GM20000 (cell line): ENCODE measurements around the gene TEX2.

Experiments
- DNase-seq: peaks from one replicate; pipeline ENCODE4 v3.0.0; 2012; ENCODE audit warnings: low spot score
- CTCF ChIP-seq: IDR thresholded peaks from 2 replicates; pipeline ENCODE4 v1.5.1; 2012; ENCODE audit warnings: mild to moderate bottlenecking, control low read depth; ENCODE audit errors: extremely low read depth, missing control alignments

The TEX2 gene

GRCh38 chr17:64138441-64138840 is 124.6 kb downstream of the TEX2 start:
- TF ChIP-seq CTCF, result no peak
- DNase-seq, result no peak

- TF ChIP-seq CTCF, result no peak
- no peak for DNase-seq
These were observed 128.1 kb downstream of the TEX2 start for GRCh38 chr17:64135000-64135399.

- DNase-seq, result no peak
- TF ChIP-seq CTCF, result no peak
These were observed 128.7 kb downstream of the TEX2 start for GRCh38 chr17:64134216-64134970.

DNA sequence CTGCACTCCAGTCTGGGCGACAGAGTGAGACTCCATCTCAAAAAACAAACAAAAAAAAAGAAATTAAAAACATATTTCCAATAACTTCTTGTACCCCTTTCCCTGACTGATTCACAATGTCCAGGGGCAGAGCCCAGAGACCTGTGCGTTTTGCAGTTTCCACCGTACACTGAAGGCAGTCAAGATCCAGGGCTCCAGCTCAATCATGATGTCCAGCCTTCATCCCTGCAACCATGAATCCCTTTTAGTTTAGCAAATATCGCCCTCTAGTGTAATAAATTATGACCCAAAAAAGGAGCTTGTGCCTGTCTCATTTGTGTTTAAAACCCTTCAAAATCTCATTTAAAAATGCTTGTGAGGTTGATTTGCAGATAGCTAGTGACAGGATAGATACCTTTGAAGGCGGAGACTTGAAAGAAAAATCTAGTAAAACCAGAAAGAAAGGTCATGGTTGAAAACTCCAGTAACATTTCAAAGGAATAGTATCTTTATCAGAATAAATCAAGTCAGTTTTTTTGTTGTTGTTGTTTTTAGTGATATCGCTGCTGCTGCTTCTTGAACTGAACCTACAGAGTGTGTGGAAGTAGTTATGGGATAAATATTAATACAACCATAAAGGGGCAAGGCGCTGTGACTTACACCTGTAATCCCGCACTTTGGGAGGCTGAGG is 129.4 kb downstream of the TEX2 start:
- peak; percentile 68 for DNase-seq
- peak; percentile 46 for TF ChIP-seq CTCF

GRCh38 chr17:64131606-64132270 is 131.3 kb downstream of the TEX2 start:
- TF ChIP-seq CTCF, result no peak
- peak; percentile 48 for DNase-seq

GRCh38 chr17:64130559-64131001 is 132.5 kb downstream of the TEX2 start:
- DNase-seq, result peak; percentile 58
- TF ChIP-seq CTCF, result no peak
